ENCODE measurements around the gene NEUROD1. TPM values are rescaled to one million over a fixed set of nuclear protein-coding genes. Genes with fewer than 3 reads are reported as not detected.

The NEUROD1 gene
- not detected in 2 replicates for total RNA-seq

DNA sequence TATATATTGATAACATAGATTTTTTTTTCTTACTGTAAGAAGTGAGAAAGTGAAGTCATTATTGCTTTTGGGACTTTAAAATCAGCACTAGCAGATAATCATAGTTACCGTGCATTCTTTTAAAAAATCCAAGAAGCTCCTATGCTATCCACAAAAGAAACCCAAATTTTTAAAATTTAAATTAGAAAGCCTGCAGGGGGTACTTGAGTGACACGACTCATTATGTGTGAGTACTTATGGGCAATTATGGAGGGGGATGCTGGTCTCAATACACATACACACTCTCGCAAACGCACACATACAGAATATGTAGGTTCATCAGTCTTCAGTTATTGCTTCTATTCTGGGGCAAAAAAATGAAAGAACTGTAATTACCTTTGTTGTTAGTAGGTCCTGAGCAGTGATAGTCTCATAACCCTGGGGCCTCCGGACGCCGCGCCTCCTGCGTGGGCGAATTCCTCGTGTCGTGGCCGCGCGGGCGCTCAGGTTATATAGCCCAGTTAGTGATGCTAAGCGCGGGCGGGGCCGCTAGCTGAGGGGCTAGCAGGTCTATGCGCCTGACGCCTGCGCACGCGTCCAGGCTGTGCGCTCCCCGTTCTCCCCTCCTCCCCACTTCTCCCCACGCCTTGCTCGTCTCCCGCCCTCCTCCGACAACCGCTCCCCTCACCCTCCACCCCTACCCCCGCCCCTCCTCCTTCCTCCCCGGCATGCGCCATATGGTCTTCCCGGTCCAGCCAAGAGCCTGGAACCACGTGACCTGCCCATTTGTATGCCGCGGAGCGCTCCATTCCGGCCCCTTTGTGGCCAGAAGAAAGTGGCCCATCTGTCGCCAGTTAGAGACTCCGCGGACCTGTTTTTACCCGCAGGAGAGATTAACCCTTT is at the start of gene NEUROD1:
Gene NEUROD1 (minus strand): TSS at position 463 of the 882 bp plus-strand sequence. CDS start 1,657 bp downstream, outside the sequence.

DNA sequence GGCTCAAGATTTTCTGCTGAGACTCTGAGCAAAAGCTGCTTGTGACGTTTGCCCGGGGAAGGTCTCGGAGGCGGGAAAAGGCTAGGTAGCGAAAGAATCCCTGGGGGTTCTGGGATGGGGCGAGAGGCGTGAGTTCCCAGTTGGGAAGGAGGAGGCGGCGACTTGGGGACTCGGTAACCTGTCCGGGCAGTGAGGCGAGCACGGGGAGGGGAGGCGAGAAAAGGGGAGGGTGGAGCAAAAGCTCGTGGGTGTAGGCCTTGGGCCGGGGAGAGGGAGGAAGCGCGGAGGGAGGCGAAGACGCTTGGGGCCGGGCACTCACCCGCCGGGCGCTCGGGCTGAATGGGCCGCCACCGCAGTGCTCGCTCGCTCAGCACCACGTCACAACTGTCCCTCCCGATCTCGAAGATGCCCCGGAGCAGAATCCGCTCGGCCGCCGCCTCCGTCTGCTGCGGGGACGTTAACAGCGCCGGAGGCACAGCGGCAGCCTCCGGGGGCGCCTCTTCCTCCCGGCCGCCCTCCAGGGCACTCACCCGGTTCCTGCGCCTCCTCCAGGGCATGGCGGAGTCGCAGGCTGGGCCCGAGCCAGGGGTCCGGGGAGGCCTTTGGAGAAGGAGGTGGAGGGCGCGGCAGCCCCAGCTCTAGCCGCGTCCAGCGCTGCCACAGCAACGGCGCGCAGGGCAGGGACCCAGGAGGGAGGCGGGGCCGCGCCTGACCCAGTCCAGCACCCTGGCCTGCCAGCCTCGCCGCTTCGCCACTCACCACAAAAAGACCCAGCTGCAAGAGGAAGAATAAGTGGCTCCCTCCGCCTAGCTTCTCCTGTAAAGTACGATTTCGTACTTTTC is 23.6 kb downstream of the NEUROD1 start, which contains the start of gene CERKL:
Gene CERKL (minus strand): TSS at position 656 of the 842 bp plus-strand sequence. CDS start 99 bp downstream, at position 557.

Other genes with a start within 250 kb of the NEUROD1 start
- gene ITGA4, start 223.1 kb downstream of the NEUROD1 start, total RNA-seq: 21.4 and 53.7 TPM in 2 replicates
- not detected in 2 replicates for gene CERKL, start 23.4 kb downstream of the NEUROD1 start, total RNA-seq
- 154 and 160 TPM in 2 replicates for gene ITPRID2, start 211.2 kb upstream of the NEUROD1 start, total RNA-seq